Measurements from ENCODE around the gene TAB2. TPM values are rescaled to one million over a fixed set of nuclear protein-coding genes. Genes with fewer than 3 reads are reported as not detected.

The TAB2 gene
- total RNA-seq, 2 experiments from 2014 or later: 121 to 123 TPM

DNA sequence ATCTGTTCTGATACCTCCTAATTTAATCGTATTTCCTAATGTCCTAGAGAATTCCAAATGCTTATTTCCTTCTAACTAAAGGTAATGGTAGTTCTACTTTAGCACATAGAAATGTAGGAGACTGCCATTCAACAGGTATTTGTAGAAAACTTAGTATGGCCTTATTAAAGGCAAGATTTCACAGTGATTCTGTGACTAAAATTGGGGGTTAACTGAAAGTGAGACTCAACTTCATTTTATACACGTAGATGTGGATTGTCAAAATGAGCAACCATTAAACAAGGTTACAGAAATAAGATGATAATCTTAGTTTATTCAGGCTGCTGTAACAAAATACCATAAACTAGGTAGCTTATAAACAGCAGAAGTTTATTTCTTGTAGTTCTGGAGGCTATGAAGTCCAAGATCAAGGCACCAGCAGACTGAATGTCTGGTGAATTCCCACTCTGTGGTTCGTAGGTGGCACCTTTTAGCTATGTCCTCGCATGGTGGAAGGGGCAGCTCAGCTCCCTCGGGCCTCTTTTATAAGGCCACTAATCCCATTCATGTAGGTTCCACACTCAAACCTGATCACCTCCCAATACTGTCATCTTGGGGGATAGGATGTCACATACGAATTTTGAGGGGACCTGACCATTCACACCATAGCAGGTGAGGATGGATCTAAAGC is 38.7 kb downstream of the TAB2 start:
- TF ChIP-seq, protein P1, sequence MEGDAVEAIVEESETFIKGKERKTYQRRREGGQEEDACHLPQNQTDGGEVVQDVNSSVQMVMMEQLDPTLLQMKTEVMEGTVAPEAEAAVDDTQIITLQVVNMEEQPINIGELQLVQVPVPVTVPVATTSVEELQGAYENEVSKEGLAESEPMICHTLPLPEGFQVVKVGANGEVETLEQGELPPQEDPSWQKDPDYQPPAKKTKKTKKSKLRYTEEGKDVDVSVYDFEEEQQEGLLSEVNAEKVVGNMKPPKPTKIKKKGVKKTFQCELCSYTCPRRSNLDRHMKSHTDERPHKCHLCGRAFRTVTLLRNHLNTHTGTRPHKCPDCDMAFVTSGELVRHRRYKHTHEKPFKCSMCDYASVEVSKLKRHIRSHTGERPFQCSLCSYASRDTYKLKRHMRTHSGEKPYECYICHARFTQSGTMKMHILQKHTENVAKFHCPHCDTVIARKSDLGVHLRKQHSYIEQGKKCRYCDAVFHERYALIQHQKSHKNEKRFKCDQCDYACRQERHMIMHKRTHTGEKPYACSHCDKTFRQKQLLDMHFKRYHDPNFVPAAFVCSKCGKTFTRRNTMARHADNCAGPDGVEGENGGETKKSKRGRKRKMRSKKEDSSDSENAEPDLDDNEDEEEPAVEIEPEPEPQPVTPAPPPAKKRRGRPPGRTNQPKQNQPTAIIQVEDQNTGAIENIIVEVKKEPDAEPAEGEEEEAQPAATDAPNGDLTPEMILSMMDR (IDR thresholded peaks at IDR 0.05): no peak
- H3K4me3 ChIP-seq (ENCODE audit: low read length): no peak overlapping the region
- no peaks in the 10 kb centered on the region for H3K27me3 Mint-ChIP-seq
- ChIA-PET POLR2A (interaction anchor here (0.8 to 1.7 kb wide), 2 partner anchors 33 to 85 kb away, joined by 3 to 7 read pairs; no protein-coding TSS in a partner anchor), CTCF (no interaction called here)
- peak overlapping the region in 1 of 2 donors; percentile 12 for H3K27ac ChIP-seq (ENCODE audit: low read depth in 1 of 2, low read length in 2 of 2)
- peaks cover 25% of the 10 kb centered on the region for H3K4me1 ChIP-seq (ENCODE audit: insufficient read depth, low read length)
- intact Hi-C loops (cut with DNase I, micrococcal nuclease): no loop called here
- H3K36me3 Mint-ChIP-seq (ENCODE audit: low read depth): peaks cover 17% of the 10 kb centered on the region
- peaks cover 3% of the 10 kb centered on the region for H3K9me3 Mint-ChIP-seq
- H3K4me1 Mint-ChIP-seq (ENCODE audit: low read depth): peaks cover 87% of the 10 kb centered on the region
- DNase-seq: no peak
- peaks cover 9% of the 10 kb centered on the region for H3K36me3 ChIP-seq (ENCODE audit: insufficient read depth, low read length)
- H3K9me3 ChIP-seq (ENCODE audit: control insufficient read depth in 1 of 2, insufficient read depth in 1 of 2, low read length in 2 of 2): peaks cover 0 to 6% of the 10 kb centered on the region in 2 experiments
- no peak for ATAC-seq (ENCODE audit: poor library complexity)
- no peaks in the 10 kb centered on the region for H3K27me3 ChIP-seq (ENCODE audit: control insufficient read depth in 1 of 2, insufficient read depth in 2 of 2, low read length in 2 of 2)
- no peak overlapping the region for H3K4me3 Mint-ChIP-seq
- H3K27ac Mint-ChIP-seq: peak overlapping the region; percentile 61

DNA sequence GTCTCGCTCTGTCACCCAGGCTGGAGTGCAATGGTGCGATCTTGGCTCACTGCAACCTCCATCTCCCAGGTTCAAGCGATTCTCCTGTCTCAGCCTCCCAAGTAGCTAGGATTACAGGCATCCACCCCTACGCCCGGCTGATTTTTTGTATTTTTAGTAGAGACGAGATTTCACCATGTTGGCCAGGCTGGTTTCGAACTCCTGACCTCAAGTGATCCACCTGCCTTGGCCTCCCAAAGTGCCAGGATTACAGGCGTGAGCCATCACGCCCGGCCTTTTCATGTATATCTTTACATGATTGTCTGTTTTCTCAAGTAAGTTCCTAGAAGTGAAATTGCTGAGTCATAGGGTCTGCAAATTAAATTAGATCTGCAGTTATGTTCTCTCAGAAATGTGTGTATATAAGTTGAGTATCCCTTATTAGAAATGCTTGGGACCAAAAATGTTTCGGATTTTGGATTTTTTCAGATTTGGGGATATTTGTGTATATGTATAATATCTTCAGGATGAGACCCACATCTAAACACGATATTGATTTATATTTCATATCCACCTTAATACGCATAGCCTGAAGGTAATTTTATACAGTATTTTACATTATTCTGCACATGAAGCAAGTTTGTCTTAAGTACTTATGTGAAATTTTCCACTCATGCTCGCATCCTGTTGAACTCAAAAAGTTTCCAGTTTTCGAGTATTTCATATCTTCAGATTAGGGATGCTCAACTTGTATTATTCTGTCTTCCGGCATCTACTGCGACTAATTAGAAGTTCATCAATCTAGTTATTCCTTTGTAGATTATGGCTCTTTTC is 40.4 kb downstream of the TAB2 start:
- H3K27me3 ChIP-seq (ENCODE audit: control insufficient read depth in 1 of 2, insufficient read depth in 2 of 2, low read length in 2 of 2): no peaks in the 10 kb centered on the region
- ATAC-seq (ENCODE audit: poor library complexity): no peak
- TF ChIP-seq, protein P1 (IDR thresholded peaks at IDR 0.05): no peak
- peaks cover 30% of the 10 kb centered on the region for H3K4me1 ChIP-seq (ENCODE audit: insufficient read depth, low read length)
- peaks cover 87% of the 10 kb centered on the region for H3K4me1 Mint-ChIP-seq (ENCODE audit: low read depth)
- H3K27me3 Mint-ChIP-seq: no peaks in the 10 kb centered on the region
- peaks cover 8% of the 10 kb centered on the region for H3K9me3 Mint-ChIP-seq
- POLR2A ChIA-PET: interaction anchor here (1.0 kb wide), 1 partner anchor 10 kb away, joined by 3 read pairs; no protein-coding TSS in a partner anchor
- peaks cover 20% of the 10 kb centered on the region for H3K36me3 Mint-ChIP-seq (ENCODE audit: low read depth)
- DNase-seq: no peak
- no peak overlapping the region for H3K4me3 ChIP-seq (ENCODE audit: low read length)
- intact Hi-C loops (cut with DNase I, micrococcal nuclease): no loop called here
- H3K27ac ChIP-seq (ENCODE audit: low read depth in 1 of 2, low read length in 2 of 2): no peak overlapping the region
- peaks cover 0 to 11% of the 10 kb centered on the region in 2 experiments for H3K9me3 ChIP-seq (ENCODE audit: control insufficient read depth in 1 of 2, insufficient read depth in 1 of 2, low read length in 2 of 2)
- CTCF ChIA-PET: interaction anchor here (1.3 kb wide), 1 partner anchor 276 kb away, joined by 3 read pairs; no protein-coding TSS in a partner anchor
- H3K4me3 Mint-ChIP-seq: peak overlapping the region; percentile 25
- H3K27ac Mint-ChIP-seq: peak overlapping the region; percentile 2
- H3K36me3 ChIP-seq (ENCODE audit: insufficient read depth, low read length): peaks cover 16% of the 10 kb centered on the region

DNA sequence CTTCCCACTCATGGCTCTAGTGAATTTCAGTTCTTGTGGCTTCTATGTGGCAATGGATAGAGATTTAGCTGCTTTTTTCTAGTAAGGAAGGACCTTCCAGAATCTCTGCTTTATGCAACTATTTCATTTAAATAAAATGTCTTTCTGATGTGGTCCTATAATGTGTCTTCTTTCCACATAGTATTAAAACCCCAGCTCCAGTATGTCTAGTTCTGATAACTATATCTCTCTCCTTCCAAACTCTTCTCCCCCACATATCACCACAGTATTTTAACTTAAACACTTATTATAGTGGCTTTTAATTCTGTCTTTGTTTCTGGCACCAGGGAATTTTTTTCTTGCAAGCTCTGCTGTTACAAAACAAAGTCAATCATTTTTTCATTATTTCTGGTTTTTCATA is 41.9 kb downstream of the TAB2 start:
- peaks cover 76% of the 10 kb centered on the region for H3K4me1 Mint-ChIP-seq (ENCODE audit: low read depth)
- Histone ChIP-seq H3K9me3 (ENCODE audit: control insufficient read depth in 1 of 2, insufficient read depth in 1 of 2, low read length in 2 of 2) (peaks cover 0 to 11% of the 10 kb centered on the region in 2 experiments), H3K4me1 (ENCODE audit: insufficient read depth, low read length) (peaks cover 33% of the 10 kb centered on the region), H3K27me3 (ENCODE audit: control insufficient read depth in 1 of 2, insufficient read depth in 2 of 2, low read length in 2 of 2) (no peaks in the 10 kb centered on the region), H3K4me3 (ENCODE audit: low read length) (no peak overlapping the region), H3K27ac (ENCODE audit: low read depth in 1 of 2, low read length in 2 of 2) (no peak overlapping the region), H3K36me3 (ENCODE audit: insufficient read depth, low read length) (peaks cover 16% of the 10 kb centered on the region)
- H3K36me3 Mint-ChIP-seq (ENCODE audit: low read depth): peaks cover 26% of the 10 kb centered on the region
- POLR2A ChIA-PET: interaction anchor here (0.5 to 1.4 kb wide), 3 partner anchors 34 to 109 kb away, joined by 3 read pairs; no protein-coding TSS in a partner anchor
- DNase-seq (no peak), ATAC-seq (ENCODE audit: poor library complexity) (no peak)
- peaks cover 8% of the 10 kb centered on the region for H3K9me3 Mint-ChIP-seq
- H3K4me3 Mint-ChIP-seq: no peak overlapping the region
- TF ChIP-seq, protein P1 (IDR thresholded peaks at IDR 0.05): no peak
- intact Hi-C loops (cut with DNase I, micrococcal nuclease): no loop called here
- H3K27me3 Mint-ChIP-seq: no peaks in the 10 kb centered on the region
- CTCF ChIA-PET: interaction anchor here (1.1 to 1.5 kb wide), 6 partner anchors 9 to 277 kb away, joined by 3 to 6 read pairs (median 4); no protein-coding TSS in a partner anchor
- H3K27ac Mint-ChIP-seq: peak overlapping the region; percentile 2

Data from CD4-positive, alpha-beta T cell (primary cell).